Astrocyte of the cerebellum (primary cell): ENCODE measurements around the gene BCAN.
A peak's percentile ranks its signal among the peaks of the same experiment; 100 is the strongest.

Experiments
- DNase-seq: peaks from one replicate; pipeline ENCODE4 v3.0.0-alpha.2; 2011; ENCODE audit warnings: low read depth
- H3K4me3 ChIP-seq: 2 replicates; pipeline ENCODE4 v1.5.1; 2011; ENCODE audit warnings: mild to moderate bottlenecking, low read depth, low read length, moderate library complexity
- CTCF ChIP-seq: IDR thresholded peaks from 2 replicates; pipeline ENCODE4 v1.5.1; 2012; ENCODE audit warnings: low read length, low read depth, moderate library complexity, mild to moderate bottlenecking; ENCODE audit errors: missing control alignments
- in situ Hi-C: cut with HindIII; loops from 2 replicates; pipeline ENCODE4 v1.10.0; 2017; ENCODE audit warnings: low sequenced_read_pairs

BCAN gene

GRCh38 chr1:156615946-156616345 is 26.0 kb upstream of the BCAN start:
- in situ Hi-C loops, result no loop called here
- TF ChIP-seq CTCF, result no peak
- DNase-seq, result no peak

GRCh38 chr1:156616463-156616862 is 25.5 kb upstream of the BCAN start:
- no peak overlapping the region for H3K4me3 ChIP-seq
- in situ Hi-C loops, result no loop called here
- peak; percentile 9 for TF ChIP-seq CTCF
- no peak for DNase-seq

More at GRCh38 chr1:156615946-156616345, 26.0 kb upstream of the BCAN start:
- H3K4me3 ChIP-seq, result no peak overlapping the region

GRCh38 chr1:156618853-156619581 is 22.9 kb upstream of the BCAN start, which contains the start of gene HAPLN2:
Gene HAPLN2, plus strand, starts transcription at chr1:156619415. Its CDS starts 4,076 bp downstream, at chr1:156623491.
- in situ Hi-C loops, result no loop called here

GRCh38 chr1:156619582-156619955 is 22.3 kb upstream of the BCAN start:
- no peak overlapping the region for H3K4me3 ChIP-seq
- in situ Hi-C loops, result no loop called here
- DNase-seq, result no peak
- TF ChIP-seq CTCF, result no peak

More at GRCh38 chr1:156618853-156619581, 22.9 kb upstream of the BCAN start, which contains the start of gene HAPLN2:
- no peak for DNase-seq
- no peak within 1 kb of the TSS for H3K4me3 ChIP-seq
- TF ChIP-seq CTCF, result peak; percentile 52

- no peak overlapping the region for H3K4me3 ChIP-seq
- in situ Hi-C loops, result no loop called here
- no peak for DNase-seq
- no peak for TF ChIP-seq CTCF
These were observed 19.2 kb upstream of the BCAN start for GRCh38 chr1:156622581-156623297.

- DNase-seq, result no peak
- in situ Hi-C loops, result no loop called here
- H3K4me3 ChIP-seq, result peak overlapping the region; percentile 24
- peak; percentile 41 for TF ChIP-seq CTCF
These were observed 17.7 kb upstream of the BCAN start for GRCh38 chr1:156623946-156624813.
